ENCODE results near the gene RFNG.
A peak's percentile ranks its signal among the peaks of the same experiment; 100 is the strongest.

Gene RFNG

DNA sequence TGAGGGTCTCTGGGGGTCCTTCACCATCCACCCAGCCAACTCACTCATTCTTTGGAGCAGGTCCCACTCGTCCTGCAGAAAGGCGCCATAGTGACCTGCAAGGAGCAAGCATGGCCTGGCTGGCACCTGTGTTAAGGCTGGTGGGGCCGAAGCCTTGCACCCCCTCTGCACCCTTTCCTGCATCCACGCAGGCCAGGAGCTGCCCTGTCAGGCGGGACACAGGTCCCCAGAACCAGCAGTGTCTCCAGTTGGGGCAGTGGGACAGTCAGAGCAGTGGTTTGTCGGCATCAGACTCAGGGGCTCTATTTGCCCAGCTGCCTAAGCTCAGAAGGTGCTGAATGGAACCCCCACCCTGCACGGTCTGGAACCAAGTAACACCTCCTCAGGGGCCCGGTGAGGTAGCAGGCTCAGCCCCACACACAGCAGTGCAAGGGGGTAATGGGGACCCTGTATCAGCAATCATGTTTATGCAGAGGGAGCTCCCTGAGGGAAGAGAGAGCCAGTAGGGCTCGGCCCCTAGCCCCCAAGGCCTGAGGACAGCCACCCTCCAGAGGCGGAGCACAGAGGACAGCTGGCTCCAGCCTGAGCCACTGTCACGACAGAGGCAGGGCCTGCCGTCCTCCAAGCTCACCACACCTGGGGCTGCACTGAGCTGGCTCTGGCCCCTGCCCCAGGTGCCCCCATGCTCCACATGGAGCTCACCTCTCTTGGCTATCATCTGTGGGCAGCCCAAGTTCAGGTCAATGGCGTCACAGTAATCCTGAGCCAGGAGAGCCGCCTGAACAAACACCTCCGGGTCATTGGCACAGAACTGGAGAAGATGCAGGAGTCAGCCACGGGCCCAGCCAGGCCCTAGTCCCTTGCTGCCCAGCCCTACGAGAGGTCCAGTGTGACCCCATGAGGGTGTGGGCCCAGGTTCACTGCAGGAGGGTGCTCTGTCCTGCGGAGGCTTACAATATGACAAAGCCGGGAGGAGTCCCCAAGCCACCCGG, 12.1 kb upstream of the RFNG start:
- H3K27ac ChIP-seq, result peak overlapping the region; percentile 87

DNA sequence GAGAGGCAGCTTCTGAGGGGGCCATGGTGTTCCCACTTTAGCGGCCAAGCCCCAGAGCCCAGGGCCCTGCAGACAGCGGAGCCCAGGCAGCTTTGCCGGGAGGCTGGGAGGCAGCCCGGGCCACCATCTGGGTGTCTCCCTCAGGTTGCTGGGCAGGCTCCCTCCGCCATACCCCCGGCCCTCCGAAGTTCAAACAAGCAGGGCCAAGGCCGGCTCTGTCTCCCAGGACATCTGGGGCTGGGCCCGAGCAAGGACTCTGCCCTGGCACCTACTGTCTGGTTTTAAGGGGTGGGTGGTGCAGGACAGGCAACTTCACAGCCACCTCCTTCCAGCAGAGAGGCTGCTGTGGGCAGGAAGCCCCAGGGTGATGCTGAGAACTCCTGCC, 11.4 kb upstream of the RFNG start:
- TF ChIP-seq, protein P1, sequence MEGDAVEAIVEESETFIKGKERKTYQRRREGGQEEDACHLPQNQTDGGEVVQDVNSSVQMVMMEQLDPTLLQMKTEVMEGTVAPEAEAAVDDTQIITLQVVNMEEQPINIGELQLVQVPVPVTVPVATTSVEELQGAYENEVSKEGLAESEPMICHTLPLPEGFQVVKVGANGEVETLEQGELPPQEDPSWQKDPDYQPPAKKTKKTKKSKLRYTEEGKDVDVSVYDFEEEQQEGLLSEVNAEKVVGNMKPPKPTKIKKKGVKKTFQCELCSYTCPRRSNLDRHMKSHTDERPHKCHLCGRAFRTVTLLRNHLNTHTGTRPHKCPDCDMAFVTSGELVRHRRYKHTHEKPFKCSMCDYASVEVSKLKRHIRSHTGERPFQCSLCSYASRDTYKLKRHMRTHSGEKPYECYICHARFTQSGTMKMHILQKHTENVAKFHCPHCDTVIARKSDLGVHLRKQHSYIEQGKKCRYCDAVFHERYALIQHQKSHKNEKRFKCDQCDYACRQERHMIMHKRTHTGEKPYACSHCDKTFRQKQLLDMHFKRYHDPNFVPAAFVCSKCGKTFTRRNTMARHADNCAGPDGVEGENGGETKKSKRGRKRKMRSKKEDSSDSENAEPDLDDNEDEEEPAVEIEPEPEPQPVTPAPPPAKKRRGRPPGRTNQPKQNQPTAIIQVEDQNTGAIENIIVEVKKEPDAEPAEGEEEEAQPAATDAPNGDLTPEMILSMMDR (IDR thresholded peaks at IDR 0.05), result no peak
- H3K27ac ChIP-seq, result peak overlapping the region; percentile 87

More for the DNA sequence above, 12.1 kb upstream of the RFNG start:
- TF ChIP-seq ZFX (IDR thresholded peaks at IDR 0.05; ENCODE audit: borderline replicate concordance), result no peak
- TF ChIP-seq, protein P1 (IDR thresholded peaks at IDR 0.05), result no peak

DNA sequence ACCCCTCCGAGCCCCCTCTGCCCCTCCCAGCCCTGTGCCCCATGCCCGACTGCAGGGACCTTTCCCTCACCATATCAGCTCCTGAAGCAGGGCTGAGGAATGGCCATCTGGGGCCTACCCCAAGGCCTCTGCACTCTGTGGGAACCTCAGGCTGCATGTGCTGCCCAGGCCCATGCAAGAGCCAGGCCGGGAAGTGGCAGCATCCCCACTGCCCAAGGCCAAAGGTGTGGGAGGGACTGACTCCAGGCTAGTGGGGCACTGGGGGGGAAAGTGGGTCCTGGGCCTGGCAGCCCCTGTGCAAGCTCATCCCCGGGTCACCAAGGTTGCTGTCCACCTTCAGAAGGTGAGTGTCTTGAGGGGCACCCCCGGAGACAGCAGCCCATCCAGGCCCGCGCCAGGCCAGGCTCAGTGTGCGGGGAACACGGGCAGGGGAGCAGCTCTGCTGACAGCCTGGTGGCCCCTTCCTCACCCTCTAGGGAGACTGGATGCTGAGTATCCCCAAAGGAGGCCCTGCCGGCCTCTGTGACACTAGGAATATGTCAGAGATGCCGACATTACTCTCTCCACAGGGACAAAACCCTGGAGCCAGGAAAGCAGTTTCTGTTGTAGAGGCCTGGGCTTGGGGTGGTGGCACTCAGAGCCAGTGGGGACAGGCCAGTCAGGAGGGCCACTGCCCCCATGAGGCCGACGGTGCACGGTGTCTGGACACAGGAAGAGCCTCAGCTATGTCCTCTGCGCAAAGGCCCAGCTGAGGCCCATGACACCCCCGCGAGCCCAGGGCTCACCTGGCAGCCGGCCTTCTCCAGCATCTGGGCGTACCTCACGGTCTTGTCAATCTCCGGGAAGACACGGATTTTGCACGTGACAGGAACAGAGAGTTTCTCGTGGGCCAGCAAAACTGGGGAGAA, 10.7 kb upstream of the RFNG start:
- peak overlapping the region; percentile 87 for H3K27ac ChIP-seq
- TF ChIP-seq, protein P1 (IDR thresholded peaks at IDR 0.05), result 0 out of 2 replicates have a peak, but pooled peaks have one; percentile 6
- no peak for TF ChIP-seq ZFX (IDR thresholded peaks at IDR 0.05; ENCODE audit: borderline replicate concordance)

DNA sequence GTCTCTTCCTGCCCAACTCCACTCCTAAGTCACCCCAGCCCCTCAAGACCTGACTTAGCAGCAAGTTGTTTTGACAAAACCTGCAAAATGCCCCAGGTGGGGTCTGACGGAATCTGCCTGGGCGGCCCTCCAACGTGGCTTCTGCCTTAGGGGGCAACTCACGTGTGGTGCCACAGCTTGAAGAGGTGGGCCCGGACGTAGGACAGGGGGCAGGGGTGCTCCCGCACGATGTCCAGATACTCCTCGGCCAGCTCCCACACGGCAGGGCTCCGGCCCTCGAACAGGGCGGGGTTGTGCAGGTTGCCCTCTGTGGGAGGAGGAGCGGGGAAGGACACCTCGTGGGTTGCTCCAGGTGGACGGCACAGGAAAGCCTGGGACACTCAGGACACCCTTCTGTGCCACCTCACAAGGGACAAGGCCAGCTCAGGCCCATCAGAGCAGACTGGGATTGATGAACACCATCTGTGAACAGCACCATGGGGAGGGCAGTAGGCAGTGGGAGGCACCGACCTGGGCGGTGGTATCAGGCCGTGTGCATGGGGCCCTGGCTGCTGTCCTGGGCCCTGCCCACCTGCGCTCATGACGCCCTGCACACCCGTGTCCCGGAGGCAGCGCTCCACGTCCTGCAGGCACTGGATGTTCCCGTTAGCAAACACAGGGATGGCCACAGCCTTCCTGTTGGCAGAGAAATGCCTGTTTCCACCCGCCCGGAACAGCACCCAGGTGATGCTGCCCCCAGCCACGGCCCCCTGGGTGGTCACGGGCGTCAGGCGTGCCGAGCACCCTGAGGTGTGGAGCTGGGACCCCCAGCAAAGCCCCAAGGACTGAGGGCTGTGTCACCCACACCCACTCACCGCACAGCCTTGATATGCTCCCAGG, 9.7 kb upstream of the RFNG start:
- TF ChIP-seq, protein P1 (IDR thresholded peaks at IDR 0.05), result no peak
- no peak for TF ChIP-seq ZFX (IDR thresholded peaks at IDR 0.05; ENCODE audit: borderline replicate concordance)
- peak overlapping the region; percentile 87 for H3K27ac ChIP-seq

- TF ChIP-seq ZFX (IDR thresholded peaks at IDR 0.05; ENCODE audit: borderline replicate concordance), result no peak
- TF ChIP-seq, protein P1 (IDR thresholded peaks at IDR 0.05), result no peak
- peak overlapping the region; percentile 87 for H3K27ac ChIP-seq
Measured at GRCh38 chr17:82060614-82061013, 9.0 kb upstream of the RFNG start.

DNA sequence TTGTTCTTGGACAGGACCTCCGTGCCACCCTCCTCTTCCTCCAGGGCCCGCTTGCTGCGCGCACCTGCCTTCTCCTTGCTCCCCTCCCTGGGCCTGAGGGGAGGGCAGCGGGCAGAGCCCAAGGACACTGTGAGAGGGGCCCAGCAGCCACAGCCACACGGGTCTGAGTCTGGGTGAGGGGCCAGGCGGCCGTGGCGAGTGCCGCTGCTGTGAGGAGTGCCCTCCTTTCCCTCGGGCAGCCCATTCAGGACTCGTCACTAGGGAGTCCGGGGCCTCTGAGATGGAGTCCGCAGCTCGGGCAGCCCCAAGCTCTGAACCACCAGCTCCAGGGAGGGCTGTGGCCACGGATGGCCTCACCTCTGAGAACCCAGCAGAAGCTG, 8.4 kb upstream of the RFNG start:
- peak overlapping the region; percentile 87 for H3K27ac ChIP-seq
- no peak for TF ChIP-seq ZFX (IDR thresholded peaks at IDR 0.05; ENCODE audit: borderline replicate concordance)
- TF ChIP-seq, protein P1 (IDR thresholded peaks at IDR 0.05), result no peak
